Ectodermal cell (in vitro differentiated cells): ENCODE measurements around the gene TBC1D14.

Experiments used
- H3K27ac ChIP-seq: 2 replicates; pipeline ENCODE4 v1.7.0; 2013; ENCODE audit warnings: mild to moderate bottlenecking, low read depth, low read length; ENCODE audit not compliant: insufficient read depth, poor library complexity, severe bottlenecking
- H3K27me3 ChIP-seq: 2 replicates; pipeline ENCODE4 v1.7.0; 2013; ENCODE audit warnings: mild to moderate bottlenecking, low read length; ENCODE audit not compliant: insufficient read depth, control insufficient read depth, poor library complexity, severe bottlenecking
- H3K36me3 ChIP-seq: one replicate; pipeline ENCODE4 v1.7.0; 2013; ENCODE audit warnings: low read length; ENCODE audit not compliant: control insufficient read depth, insufficient read depth
- H3K4me1 ChIP-seq: one replicate; pipeline ENCODE4 v1.7.0; 2013; ENCODE audit warnings: low read length; ENCODE audit not compliant: control insufficient read depth, insufficient read depth
- H3K4me3 ChIP-seq: 2 replicates; pipeline ENCODE4 v1.7.0; 2013; ENCODE audit warnings: low read depth, low read length, control low read depth; ENCODE audit not compliant: insufficient read depth
- H3K9me3 ChIP-seq: 2 replicates; pipeline ENCODE4 v1.7.0; 2013; ENCODE audit warnings: mild to moderate bottlenecking, low read length, moderate library complexity; ENCODE audit not compliant: control insufficient read depth
- WGBS, 2 experiments: methylation state at CpG; one replicate each; pipeline ENCODE4 v1.1.7; 2013; ENCODE audit warnings: missing lambda C conversion rate in 2 of 2; 5-methylcytosine and 5-hydroxymethylcytosine counted together

TBC1D14 gene

GRCh38 chr4:7055990-7056325 lies 146.3 kb downstream of the TBC1D14 start:
- peaks cover 18% of the 10 kb centered on the region for H3K36me3 ChIP-seq
- WGBS, 2 experiments = 95% methylated on average over 10 of the region's 10 CpGs
- H3K4me3 ChIP-seq = no peak overlapping the region
- H3K4me1 ChIP-seq = no peaks in the 10 kb centered on the region
- no peak overlapping the region for H3K27ac ChIP-seq
- no peaks in the 10 kb centered on the region for H3K27me3 ChIP-seq
- H3K9me3 ChIP-seq = no peaks in the 10 kb centered on the region

- no peaks in the 10 kb centered on the region for H3K4me1 ChIP-seq
- H3K4me3 ChIP-seq = no peak overlapping the region
- WGBS, 2 experiments = 92 to 98% methylated on average over 3 of the region's 3 CpGs
- no peak overlapping the region for H3K27ac ChIP-seq
- no peaks in the 10 kb centered on the region for H3K27me3 ChIP-seq
- H3K9me3 ChIP-seq = no peaks in the 10 kb centered on the region
- peaks cover 42% of the 10 kb centered on the region for H3K36me3 ChIP-seq
Measured at GRCh38 chr4:7058792-7059191, 149.2 kb downstream of the TBC1D14 start.

- Histone ChIP-seq H3K27me3 (no peaks in the 10 kb centered on the region), H3K4me3 (no peak overlapping the region), H3K4me1 (no peaks in the 10 kb centered on the region), H3K9me3 (no peaks in the 10 kb centered on the region), H3K36me3 (peaks cover 44% of the 10 kb centered on the region), H3K27ac (no peak overlapping the region)
- 94 to 97% methylated on average over 11 of the region's 11 CpGs for WGBS, 2 experiments
Measured at GRCh38 chr4:7059662-7060061, 150.0 kb downstream of the TBC1D14 start.

- 95 to 96% methylated on average over 20 of the region's 20 CpGs for WGBS, 2 experiments
- peaks cover 46% of the 10 kb centered on the region for H3K36me3 ChIP-seq
- H3K4me1 ChIP-seq = no peaks in the 10 kb centered on the region
- H3K9me3 ChIP-seq = no peaks in the 10 kb centered on the region
- H3K27me3 ChIP-seq = no peaks in the 10 kb centered on the region
- H3K27ac ChIP-seq = no peak overlapping the region
- H3K4me3 ChIP-seq = no peak overlapping the region
Measured at GRCh38 chr4:7060346-7061150, 150.9 kb downstream of the TBC1D14 start.

- WGBS, 2 experiments = 94 to 96% methylated on average over 6 of the region's 6 CpGs
- Histone ChIP-seq H3K27ac (no peak overlapping the region), H3K9me3 (no peaks in the 10 kb centered on the region), H3K27me3 (no peaks in the 10 kb centered on the region), H3K36me3 (peaks cover 46% of the 10 kb centered on the region), H3K4me1 (peaks cover 4% of the 10 kb centered on the region), H3K4me3 (no peak overlapping the region)
Measured at GRCh38 chr4:7061815-7062214, 152.2 kb downstream of the TBC1D14 start.

GRCh38 chr4:7062816-7063215 lies 153.2 kb downstream of the TBC1D14 start:
- H3K27ac ChIP-seq = no peak overlapping the region
- H3K27me3 ChIP-seq = no peaks in the 10 kb centered on the region
- H3K4me1 ChIP-seq = peaks cover 9% of the 10 kb centered on the region
- peaks cover 46% of the 10 kb centered on the region for H3K36me3 ChIP-seq
- WGBS, 2 experiments = 84 to 90% methylated on average over 4 of the region's 4 CpGs
- no peaks in the 10 kb centered on the region for H3K9me3 ChIP-seq
- H3K4me3 ChIP-seq = no peak overlapping the region

- no peak overlapping the region for H3K27ac ChIP-seq
- H3K9me3 ChIP-seq = no peaks in the 10 kb centered on the region
- H3K4me1 ChIP-seq = peaks cover 9% of the 10 kb centered on the region
- 95% methylated on average over 4 of the region's 4 CpGs for WGBS, 2 experiments
- no peaks in the 10 kb centered on the region for H3K27me3 ChIP-seq
- H3K36me3 ChIP-seq = peaks cover 44% of the 10 kb centered on the region
- no peak overlapping the region for H3K4me3 ChIP-seq
Measured at GRCh38 chr4:7063362-7063761, 153.7 kb downstream of the TBC1D14 start.

GRCh38 chr4:7066006-7066405 lies 156.4 kb downstream of the TBC1D14 start:
- WGBS, 2 experiments = 95% methylated on average over 11 of the region's 11 CpGs
- peaks cover 30% of the 10 kb centered on the region for H3K36me3 ChIP-seq
- no peaks in the 10 kb centered on the region for H3K9me3 ChIP-seq
- H3K4me1 ChIP-seq = peaks cover 9% of the 10 kb centered on the region
- H3K27ac ChIP-seq = no peak overlapping the region
- peaks cover 23% of the 10 kb centered on the region for H3K27me3 ChIP-seq
- H3K4me3 ChIP-seq = no peak overlapping the region

GRCh38 chr4:7066493-7066892 lies 156.9 kb downstream of the TBC1D14 start:
- 89 to 94% methylated on average over 4 of the region's 4 CpGs for WGBS, 2 experiments
- H3K9me3 ChIP-seq = no peaks in the 10 kb centered on the region
- peak overlapping the region; percentile 87 for H3K4me3 ChIP-seq
- peaks cover 25% of the 10 kb centered on the region for H3K36me3 ChIP-seq
- H3K4me1 ChIP-seq = peaks cover 9% of the 10 kb centered on the region
- H3K27ac ChIP-seq = no peak overlapping the region
- peaks cover 23% of the 10 kb centered on the region for H3K27me3 ChIP-seq

- Histone ChIP-seq H3K4me1 (peaks cover 9% of the 10 kb centered on the region), H3K36me3 (peaks cover 19% of the 10 kb centered on the region), H3K27me3 (peaks cover 29% of the 10 kb centered on the region), H3K27ac (no peak overlapping the region), H3K9me3 (no peaks in the 10 kb centered on the region), H3K4me3 (peak overlapping the region; percentile 87)
- 8% methylated on average over 13 of the region's 13 CpGs for WGBS, 2 experiments
Measured at GRCh38 chr4:7067126-7067451, 157.5 kb downstream of the TBC1D14 start.
